ENCODE measurements around the gene PAEP. TPM values are rescaled to one million over a fixed set of nuclear protein-coding genes. Genes with fewer than 3 reads are reported as not detected.

The PAEP gene
- total RNA-seq, 1 donor from 2014 or later = not detected

- intact Hi-C loops (cut with micrococcal nuclease) = no loop called here
Measured at GRCh38 chr9:135612981-135613910, 51.7 kb downstream of the PAEP start.

GRCh38 chr9:135613946-135614805 lies 52.6 kb downstream of the PAEP start:
- intact Hi-C loops (cut with micrococcal nuclease) = no loop called here

GRCh38 chr9:135614821-135615665 lies 53.5 kb downstream of the PAEP start:
- intact Hi-C loops (cut with micrococcal nuclease) = no loop called here

- intact Hi-C loops (cut with micrococcal nuclease) = no loop called here
Measured at GRCh38 chr9:135615666-135616618, 54.4 kb downstream of the PAEP start.

Other genes with a start within 250 kb of the PAEP start
- 0.07 and 0.49 TPM in 2 replicates for gene PPP1R26, start 82.0 kb upstream of the PAEP start, total RNA-seq
- gene MRPS2, start 61.1 kb upstream of the PAEP start, total RNA-seq = 31.9 and 37.0 TPM in 2 replicates
- gene LCN1, start 40.3 kb upstream of the PAEP start, total RNA-seq = not detected in 2 replicates
- gene OBP2A, start 15.6 kb upstream of the PAEP start, total RNA-seq = not detected in 2 replicates
- gene GLT6D1, start 77.8 kb downstream of the PAEP start, total RNA-seq = not detected in 2 replicates
- gene LCN9, start 101.6 kb downstream of the PAEP start, total RNA-seq = not detected in 2 replicates
- not detected in 2 replicates for gene SOHLH1, start 137.7 kb downstream of the PAEP start, total RNA-seq
- gene KCNT1, start 140.4 kb downstream of the PAEP start, total RNA-seq = not detected in 2 replicates

Measured in T-helper 1 cell treated with Interleukin-12 subunit alpha and Interleukin-12 subunit beta and Interleukin-4 antibody, amounts not matched to agents 30 ng/mL and 1 ng/mL, for 36 hours (primary cell).